HG03139 (cell line): Measurements from ENCODE around the gene IGSF8.

Experiments
- ATAC-seq: cut with Tn5 transposase; IDR thresholded peaks from one replicate; pipeline ENCODE4 v1.9.1; 2021; ENCODE audit not compliant: unreplicated experiment

The IGSF8 gene

DNA sequence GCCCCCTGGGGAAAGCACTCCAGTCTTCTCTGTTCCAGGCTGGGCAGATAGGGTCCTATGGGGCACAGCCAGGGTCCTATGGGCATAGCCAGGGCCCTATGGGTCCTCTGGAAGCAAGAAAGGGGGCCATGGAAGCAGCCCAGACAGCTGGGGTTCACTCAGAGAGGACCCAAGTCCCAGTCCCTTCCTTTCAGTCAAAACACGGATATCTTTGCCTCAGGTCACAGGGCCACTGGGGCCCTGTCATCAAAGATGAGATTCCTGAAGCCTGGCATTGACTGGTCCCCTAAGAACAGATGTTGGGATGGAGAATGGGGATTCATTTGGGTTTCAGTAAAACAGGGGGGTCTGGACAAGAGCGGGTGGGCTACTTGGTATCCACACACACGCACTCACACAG lies 8.5 kb downstream of the IGSF8 start:
- ATAC-seq = no peak

GRCh38 chr1:160087118-160087662 lies 11.2 kb downstream of the IGSF8 start:
- no peak for ATAC-seq

- ATAC-seq = no peak
These were observed 11.9 kb downstream of the IGSF8 start for GRCh38 chr1:160086456-160086892.

GRCh38 chr1:160085686-160086455 lies 12.5 kb downstream of the IGSF8 start:
- peak; percentile 59 for ATAC-seq

DNA sequence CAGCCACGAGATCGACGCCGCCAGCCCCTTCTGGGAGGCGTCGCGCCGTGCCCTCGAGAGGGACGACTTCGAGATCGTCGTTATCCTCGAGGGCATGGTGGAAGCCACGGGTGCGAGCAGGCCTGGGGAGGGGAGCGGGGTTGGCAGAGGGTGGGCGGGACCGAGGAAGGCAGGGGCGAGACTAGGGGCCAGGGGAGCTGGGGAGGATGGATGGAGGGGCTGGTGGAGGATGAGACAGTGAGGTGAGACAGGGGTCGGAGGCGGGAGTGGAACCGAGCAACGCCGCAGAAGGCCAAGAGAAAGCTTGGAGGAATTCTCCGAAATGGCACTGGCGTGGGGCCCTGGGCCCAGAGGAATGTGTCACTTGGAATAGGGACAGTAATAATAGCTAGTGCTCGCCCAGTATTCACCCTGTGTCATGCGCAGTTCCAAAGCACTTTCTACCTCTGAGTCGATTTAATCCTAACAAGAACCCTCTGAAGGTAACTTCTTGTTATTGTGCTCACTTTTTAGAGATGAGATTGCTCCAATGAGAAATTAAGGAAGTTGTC lies 13.6 kb downstream of the IGSF8 start:
- ATAC-seq = no peak

DNA sequence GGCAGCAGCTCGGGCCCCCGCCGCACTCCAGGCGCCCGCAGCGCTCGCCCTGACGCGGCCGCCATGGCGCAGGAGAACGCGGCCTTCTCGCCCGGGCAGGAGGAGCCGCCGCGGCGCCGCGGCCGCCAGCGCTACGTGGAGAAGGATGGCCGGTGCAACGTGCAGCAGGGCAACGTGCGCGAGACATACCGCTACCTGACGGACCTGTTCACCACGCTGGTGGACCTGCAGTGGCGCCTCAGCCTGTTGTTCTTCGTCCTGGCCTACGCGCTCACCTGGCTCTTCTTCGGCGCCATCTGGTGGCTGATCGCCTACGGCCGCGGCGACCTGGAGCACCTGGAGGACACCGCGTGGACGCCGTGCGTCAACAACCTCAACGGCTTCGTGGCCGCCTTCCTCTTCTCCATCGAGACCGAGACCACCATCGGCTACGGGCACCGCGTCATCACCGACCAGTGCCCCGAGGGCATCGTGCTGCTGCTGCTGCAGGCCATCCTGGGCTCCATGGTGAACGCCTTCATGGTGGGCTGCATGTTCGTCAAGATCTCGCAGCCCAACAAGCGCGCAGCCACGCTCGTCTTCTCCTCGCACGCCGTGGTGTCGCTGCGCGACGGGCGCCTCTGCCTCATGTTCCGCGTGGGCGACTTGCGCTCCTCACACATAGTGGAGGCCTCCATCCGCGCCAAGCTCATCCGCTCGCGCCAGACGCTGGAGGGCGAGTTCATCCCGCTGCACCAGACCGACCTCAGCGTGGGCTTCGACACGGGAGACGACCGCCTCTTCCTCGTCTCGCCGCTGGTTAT lies 14.2 kb downstream of the IGSF8 start:
- ATAC-seq = no peak

- no peak for ATAC-seq
These were observed 15.5 kb downstream of the IGSF8 start for GRCh38 chr1:160082926-160083325.

- no peak for ATAC-seq
These were observed 15.9 kb downstream of the IGSF8 start for GRCh38 chr1:160082487-160082886.

- ATAC-seq = no peak
These were observed 17.0 kb downstream of the IGSF8 start, which contains the start of gene KCNJ9 for GRCh38 chr1:160081261-160081936. KCNJ9 (plus strand) TSS chr1:160081538; CDS start chr1:160084031, 2,493 bp downstream.

DNA sequence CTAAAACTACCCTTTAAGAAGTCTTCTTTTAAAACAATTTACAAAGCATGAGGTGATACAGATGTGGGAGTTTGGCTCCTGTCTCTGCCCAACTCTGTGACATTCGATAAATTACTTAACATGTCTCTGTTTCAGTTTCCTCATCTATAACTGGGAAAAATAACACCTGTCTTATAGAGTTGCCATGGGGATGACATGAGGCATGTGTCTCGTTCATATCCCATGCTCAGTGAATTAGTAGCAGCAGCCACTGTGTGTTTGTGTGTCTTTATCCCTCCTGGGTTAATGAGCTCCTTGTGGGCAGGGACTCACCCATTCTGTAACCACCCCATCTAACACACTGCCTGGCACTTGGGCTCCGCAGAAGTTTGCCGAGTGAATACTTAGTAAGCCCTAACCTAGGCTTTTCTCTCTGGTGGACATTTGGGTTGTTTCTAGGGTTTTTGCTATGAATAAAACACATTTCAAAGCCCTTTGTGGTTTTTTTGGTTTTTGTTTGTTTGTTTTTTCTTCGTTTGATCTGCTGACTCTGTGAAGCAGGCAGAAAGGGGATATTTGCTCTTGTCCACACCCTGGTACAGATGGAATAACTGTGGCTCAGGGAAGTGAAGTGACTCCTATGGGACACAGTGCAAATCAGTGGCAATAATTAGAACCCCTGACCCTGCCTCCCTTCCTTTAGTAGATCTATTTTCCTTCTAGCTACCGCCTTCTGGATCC lies 17.9 kb downstream of the IGSF8 start:
- ATAC-seq = no peak

- ATAC-seq = no peak
These were observed 19.0 kb downstream of the IGSF8 start for GRCh38 chr1:160079448-160079847.

DNA sequence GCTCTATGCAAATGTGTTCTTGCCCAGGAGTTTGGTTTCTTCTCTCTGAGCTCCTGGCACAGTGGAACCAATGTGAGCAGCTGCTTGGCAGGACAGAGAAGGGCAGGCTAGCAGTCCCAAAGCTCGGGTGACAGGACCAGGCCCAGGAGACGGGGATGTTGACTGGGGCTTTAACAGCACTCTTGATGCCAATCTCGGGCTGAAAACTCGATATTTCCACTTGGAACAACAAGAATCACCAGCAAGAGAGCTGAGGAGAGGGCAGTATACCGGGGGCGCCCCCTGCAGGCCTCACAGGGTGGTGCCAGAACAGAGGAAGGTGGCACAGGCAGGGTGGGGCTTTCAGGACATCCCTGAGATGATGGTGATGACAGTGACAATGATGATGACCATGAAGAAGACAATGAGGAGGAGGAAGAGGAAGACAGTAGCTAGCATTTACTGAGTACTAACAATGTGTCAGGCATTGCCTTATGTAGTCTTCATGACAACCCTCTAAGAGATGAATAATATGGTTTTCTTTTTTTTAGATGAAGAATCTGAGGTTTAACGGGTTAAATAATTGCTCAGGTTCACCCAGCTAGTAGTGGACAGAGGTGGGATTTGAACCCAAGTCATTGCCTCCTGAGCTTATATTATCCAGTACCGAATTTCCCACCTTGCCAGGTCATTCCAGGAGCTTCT lies 19.8 kb downstream of the IGSF8 start:
- ATAC-seq = peak; percentile 58

GRCh38 chr1:160077486-160077885 lies 20.9 kb downstream of the IGSF8 start:
- ATAC-seq = no peak

DNA sequence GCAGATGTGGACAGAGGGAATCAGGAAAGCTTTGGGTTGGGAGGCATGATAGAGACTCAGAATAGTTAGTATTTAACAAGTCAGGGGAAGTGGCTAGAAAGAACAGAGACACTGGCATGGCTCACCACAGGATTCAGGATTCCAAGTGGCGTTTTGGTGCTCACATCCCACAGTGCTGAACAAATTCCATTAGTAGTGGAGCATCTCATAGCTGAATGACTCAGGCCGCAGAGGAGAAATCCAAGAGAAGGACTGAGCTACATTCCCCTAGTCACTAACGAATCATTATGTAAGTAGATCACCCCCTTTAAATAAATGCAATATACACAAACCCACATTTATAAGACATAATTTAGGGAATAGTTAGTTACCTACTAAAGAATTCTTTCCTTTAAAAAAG lies 22.1 kb downstream of the IGSF8 start:
- ATAC-seq = no peak

DNA sequence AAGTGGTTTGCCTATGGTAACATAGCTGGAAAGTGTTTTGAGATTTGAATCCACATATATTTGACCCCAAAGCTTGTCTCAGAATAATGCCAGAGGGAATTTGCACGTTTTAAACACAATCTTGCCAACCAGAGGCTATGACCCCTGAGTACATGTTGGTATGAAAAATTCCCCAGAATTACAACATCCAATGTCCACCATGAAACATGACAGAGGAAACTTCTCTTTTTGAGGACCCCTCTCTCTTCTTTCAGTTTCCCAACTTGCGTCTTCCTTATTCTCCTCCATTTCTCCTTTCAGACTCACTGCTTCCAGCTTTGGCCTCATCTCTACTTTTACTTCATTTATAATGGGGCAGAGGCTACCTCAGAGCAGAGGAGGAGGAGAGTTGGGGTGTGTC lies 22.6 kb downstream of the IGSF8 start:
- no peak for ATAC-seq

DNA sequence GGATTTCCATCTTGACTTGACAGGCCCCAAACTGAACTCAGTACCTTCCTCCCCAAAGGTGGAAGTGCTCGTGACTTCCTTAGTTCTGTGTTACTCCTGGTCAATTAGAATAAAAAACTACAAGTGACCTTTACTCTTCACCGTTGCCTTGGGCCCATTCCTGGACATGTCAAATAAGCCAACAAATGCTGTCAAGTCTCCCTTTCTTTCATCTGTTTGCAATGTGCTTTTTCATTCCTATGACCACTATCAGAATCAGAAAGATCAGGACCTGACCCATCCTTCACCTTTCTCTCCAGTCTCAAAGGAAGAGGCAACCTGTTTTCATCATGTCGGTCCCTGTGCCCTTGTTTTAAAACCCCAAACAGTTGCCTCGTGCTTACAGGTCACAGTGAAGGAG lies 23.6 kb downstream of the IGSF8 start:
- no peak for ATAC-seq

DNA sequence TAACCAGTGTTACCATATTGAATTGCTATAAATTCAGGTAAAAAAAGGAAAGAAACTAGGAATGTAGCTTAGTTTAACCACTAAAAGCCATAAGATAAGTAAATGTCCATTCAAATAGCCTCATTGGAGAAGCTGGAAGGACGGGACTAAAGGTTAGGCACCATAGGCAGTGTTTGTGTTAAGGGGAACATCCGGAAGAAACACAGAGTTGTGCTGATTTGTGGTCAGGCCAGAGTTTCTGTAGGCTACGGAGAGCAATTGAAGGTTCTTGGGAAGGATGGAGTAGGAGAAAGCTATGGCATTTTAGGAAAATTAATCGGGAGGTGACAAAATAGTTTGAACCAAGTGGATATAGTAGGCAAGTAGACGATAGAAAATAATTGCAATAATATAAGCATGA lies 27.1 kb downstream of the IGSF8 start:
- ATAC-seq = no peak

- no peak for ATAC-seq
These were observed 27.9 kb downstream of the IGSF8 start for GRCh38 chr1:160070243-160071163.
